ENCODE measurements around the gene NKPD1.

DNA sequence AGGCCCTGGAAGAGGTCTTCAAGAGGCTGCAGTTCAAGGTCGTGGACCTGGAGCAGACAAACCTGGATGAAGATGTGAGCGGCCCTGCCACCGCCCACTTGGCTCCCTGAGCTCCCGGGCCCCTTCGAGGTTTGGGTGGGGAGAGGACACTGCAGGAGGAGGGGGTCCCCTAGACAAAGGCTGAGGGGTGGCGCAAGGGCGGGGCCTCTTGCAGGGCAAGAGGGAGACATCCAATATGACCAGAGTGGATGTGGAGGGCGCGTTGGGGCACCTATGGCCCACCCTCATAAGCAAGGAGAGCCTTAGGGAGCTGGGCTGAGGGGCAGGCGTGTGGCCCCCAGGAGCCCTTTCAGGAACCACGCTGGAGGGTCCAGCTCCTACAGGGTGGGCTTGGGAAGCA is 20.2 kb downstream of the NKPD1 start:
- TF ChIP-seq, protein P1, sequence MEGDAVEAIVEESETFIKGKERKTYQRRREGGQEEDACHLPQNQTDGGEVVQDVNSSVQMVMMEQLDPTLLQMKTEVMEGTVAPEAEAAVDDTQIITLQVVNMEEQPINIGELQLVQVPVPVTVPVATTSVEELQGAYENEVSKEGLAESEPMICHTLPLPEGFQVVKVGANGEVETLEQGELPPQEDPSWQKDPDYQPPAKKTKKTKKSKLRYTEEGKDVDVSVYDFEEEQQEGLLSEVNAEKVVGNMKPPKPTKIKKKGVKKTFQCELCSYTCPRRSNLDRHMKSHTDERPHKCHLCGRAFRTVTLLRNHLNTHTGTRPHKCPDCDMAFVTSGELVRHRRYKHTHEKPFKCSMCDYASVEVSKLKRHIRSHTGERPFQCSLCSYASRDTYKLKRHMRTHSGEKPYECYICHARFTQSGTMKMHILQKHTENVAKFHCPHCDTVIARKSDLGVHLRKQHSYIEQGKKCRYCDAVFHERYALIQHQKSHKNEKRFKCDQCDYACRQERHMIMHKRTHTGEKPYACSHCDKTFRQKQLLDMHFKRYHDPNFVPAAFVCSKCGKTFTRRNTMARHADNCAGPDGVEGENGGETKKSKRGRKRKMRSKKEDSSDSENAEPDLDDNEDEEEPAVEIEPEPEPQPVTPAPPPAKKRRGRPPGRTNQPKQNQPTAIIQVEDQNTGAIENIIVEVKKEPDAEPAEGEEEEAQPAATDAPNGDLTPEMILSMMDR (IDR thresholded peaks at IDR 0.05; ENCODE audit: insufficient read depth, low read depth, low read length), result no peak
- no peak for TF ChIP-seq EZH2 (IDR thresholded peaks at IDR 0.05; ENCODE audit: insufficient read depth, low read length)

All from astrocyte (in vitro differentiated cells and primary cell).